Hepatocyte (in vitro differentiated cells): ENCODE results near the gene SH2B2.

ENCODE experiments used
- EZH2 ChIP-seq: fragments of 200-600 bp; sonication (generic); IDR thresholded peaks from 2 replicates; pipeline ENCODE4 v1.6.1; 2016; ENCODE audit warnings: antibody characterized with exemption, mild to moderate bottlenecking, borderline replicate concordance
- EZH2phosphoT487 ChIP-seq: fragments of 200-600 bp; sonication (generic); IDR thresholded peaks from one replicate; pipeline ENCODE4 v1.6.1; 2018; ENCODE audit warnings: antibody characterized with exemption, mild to moderate bottlenecking, low read depth, moderate library complexity; ENCODE audit not compliant: unreplicated experiment, severe bottlenecking
- TF ChIP-seq, protein P1 (sequence below): fragments of 200-600 bp; sonication (generic); IDR thresholded peaks from 2 replicates; pipeline ENCODE4 v1.5.1; 2016; ENCODE audit warnings: antibody characterized with exemption, mild to moderate bottlenecking; ENCODE audit not compliant: poor library complexity

DNA sequence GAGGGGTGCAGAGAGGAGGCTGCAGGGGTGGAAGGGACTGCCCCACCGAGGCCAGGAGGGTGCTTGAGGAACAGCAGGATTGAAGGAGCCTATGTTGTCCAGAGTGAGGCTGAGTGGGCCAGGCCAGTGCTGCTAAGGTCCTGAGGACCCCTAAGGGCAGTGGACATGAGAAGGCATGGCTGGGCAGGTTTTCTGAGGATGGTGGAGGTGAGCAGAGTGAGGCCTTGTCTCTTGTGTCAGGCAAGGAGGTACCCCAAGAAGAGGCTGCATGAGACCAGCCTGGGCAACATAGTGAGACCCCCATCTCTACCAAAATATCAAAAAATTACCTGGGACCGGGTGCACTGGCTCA lies 5.2 kb downstream of the SH2B2 start:
- TF ChIP-seq EZH2phosphoT487 (no peak), EZH2 (no peak)
- TF ChIP-seq, protein P1, sequence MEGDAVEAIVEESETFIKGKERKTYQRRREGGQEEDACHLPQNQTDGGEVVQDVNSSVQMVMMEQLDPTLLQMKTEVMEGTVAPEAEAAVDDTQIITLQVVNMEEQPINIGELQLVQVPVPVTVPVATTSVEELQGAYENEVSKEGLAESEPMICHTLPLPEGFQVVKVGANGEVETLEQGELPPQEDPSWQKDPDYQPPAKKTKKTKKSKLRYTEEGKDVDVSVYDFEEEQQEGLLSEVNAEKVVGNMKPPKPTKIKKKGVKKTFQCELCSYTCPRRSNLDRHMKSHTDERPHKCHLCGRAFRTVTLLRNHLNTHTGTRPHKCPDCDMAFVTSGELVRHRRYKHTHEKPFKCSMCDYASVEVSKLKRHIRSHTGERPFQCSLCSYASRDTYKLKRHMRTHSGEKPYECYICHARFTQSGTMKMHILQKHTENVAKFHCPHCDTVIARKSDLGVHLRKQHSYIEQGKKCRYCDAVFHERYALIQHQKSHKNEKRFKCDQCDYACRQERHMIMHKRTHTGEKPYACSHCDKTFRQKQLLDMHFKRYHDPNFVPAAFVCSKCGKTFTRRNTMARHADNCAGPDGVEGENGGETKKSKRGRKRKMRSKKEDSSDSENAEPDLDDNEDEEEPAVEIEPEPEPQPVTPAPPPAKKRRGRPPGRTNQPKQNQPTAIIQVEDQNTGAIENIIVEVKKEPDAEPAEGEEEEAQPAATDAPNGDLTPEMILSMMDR = no peak
